ENCODE data around the gene COG6. TPM values are rescaled to one million over a fixed set of nuclear protein-coding genes. Genes with fewer than 3 reads are reported as not detected.

Gene COG6
- total RNA-seq, 1 donor from 2014 or later, result 24.0 TPM

DNA sequence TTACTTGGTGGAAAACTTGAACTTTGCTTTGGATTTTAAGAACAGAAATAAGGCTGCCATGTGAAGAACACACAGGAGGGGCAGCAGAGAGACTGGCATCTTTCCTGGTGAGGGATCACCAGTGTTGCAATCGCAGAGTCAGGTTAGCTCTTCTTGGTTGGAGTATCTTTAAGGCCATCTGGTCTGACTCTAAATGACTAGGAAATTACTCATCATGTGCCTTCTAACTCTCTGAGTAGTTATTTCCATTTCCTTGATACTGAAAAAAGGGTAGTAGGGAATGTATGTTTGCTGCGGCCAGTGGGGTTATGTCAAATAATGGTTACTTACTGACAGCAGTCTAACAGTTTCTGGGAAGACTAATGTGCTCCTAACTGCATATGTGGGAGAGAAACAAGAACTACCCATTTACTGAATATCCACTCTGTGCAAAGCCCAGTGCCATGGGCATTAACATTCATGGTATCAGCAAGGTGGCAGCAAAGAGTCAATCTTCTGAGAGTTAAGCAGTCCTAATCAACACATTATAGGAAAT, 122.1 kb downstream of the COG6 start:
- Histone ChIP-seq H3K27me3 (ENCODE audit: control insufficient read depth in 3 of 3, insufficient read depth in 3 of 3, low read length in 3 of 3) (no peaks in the 10 kb centered on the region), H3K4me3 (ENCODE audit: low read length in 3 of 3) (no peak overlapping the region), H3K9ac (ENCODE audit: low read depth in 1 of 3, low read length in 3 of 3) (no peak overlapping the region), H3K27ac (ENCODE audit: low read depth, low read length) (no peak overlapping the region), H3K9me3 (ENCODE audit: control insufficient read depth in 3 of 3, low read length in 3 of 3) (no peaks in the 10 kb centered on the region), H3K36me3 (ENCODE audit: control insufficient read depth in 3 of 3, insufficient read depth in 3 of 3, low read length in 3 of 3) (no peaks in the 10 kb centered on the region), H3K4me1 (ENCODE audit: control insufficient read depth in 3 of 3, insufficient read depth in 3 of 3, low read length in 3 of 3) (no peaks in the 10 kb centered on the region)

DNA sequence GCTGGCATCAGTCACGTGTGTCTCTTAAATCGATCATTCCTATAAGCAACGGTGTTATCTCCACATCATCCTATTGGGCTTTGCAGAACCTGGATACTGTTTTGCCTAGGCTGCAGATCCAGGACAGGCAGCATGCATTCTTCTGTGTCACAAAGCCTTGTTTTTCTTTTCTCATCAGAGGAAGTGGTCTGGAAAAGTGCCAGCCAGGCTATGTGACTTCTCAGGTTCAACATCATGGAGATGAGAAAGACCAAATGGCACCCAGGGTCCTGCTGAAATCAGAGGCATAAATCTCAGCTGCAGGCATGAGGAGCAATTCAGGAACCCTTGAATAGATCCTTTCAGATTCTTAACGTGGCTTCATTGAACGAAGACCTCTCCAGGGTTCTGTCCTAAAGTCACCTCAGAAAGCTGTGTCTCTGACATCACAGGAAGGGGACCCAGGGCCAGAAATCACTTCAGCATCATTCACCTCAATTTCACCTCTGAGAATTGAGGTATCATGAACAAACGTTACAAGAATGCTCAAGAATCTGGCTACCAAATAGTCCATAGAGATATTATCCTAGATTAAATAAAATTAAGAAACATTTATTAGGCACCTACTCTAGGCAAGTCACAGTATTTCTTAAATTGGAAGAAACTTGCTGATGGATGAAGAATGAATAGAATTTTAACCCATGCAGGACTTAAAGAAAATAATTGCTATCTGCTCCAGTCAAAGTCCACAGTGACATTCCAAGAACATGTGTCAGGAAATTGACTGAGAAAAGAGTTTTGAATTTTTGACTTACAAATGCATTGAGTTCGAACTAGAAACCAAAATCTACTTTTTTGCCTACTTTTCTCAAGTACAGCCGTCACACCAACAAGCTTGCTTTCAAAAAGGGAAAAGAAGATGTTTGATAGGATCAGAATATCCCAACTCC, 124.1 kb downstream of the COG6 start:
- Histone ChIP-seq H3K4me1 (ENCODE audit: control insufficient read depth in 3 of 3, insufficient read depth in 3 of 3, low read length in 3 of 3) (no peaks in the 10 kb centered on the region), H3K9me3 (ENCODE audit: control insufficient read depth in 3 of 3, low read length in 3 of 3) (no peaks in the 10 kb centered on the region), H3K27ac (ENCODE audit: low read depth, low read length) (no peak overlapping the region), H3K9ac (ENCODE audit: low read depth in 1 of 3, low read length in 3 of 3) (no peak overlapping the region), H3K36me3 (ENCODE audit: control insufficient read depth in 3 of 3, insufficient read depth in 3 of 3, low read length in 3 of 3) (no peaks in the 10 kb centered on the region), H3K4me3 (ENCODE audit: low read length in 3 of 3) (no peak overlapping the region), H3K27me3 (ENCODE audit: control insufficient read depth in 3 of 3, insufficient read depth in 3 of 3, low read length in 3 of 3) (no peaks in the 10 kb centered on the region)

DNA sequence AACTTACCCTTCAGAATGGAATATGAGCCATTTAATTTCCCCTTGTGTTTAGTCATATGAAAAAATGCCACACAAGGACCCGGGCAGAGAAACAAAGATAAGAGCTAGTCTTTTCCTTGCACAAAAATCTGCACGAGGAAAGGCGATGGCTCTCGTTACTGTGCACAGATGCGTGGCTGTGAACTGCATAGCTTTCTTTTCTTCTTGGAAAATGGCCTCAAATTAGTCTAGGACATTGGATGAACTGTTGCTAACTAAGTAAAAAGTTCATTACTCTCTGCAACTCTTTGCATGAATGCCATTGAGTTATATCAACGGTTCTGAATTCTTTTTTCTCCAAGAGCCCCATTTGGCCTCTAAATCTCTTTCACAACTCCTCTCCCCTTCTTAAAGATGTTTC, 125.2 kb downstream of the COG6 start:
- no peaks in the 10 kb centered on the region for H3K27me3 ChIP-seq (ENCODE audit: control insufficient read depth in 3 of 3, insufficient read depth in 3 of 3, low read length in 3 of 3)
- H3K36me3 ChIP-seq (ENCODE audit: control insufficient read depth in 3 of 3, insufficient read depth in 3 of 3, low read length in 3 of 3), result no peaks in the 10 kb centered on the region
- H3K4me1 ChIP-seq (ENCODE audit: control insufficient read depth in 3 of 3, insufficient read depth in 3 of 3, low read length in 3 of 3), result no peaks in the 10 kb centered on the region
- no peak overlapping the region for H3K9ac ChIP-seq (ENCODE audit: low read depth in 1 of 3, low read length in 3 of 3)
- no peaks in the 10 kb centered on the region for H3K9me3 ChIP-seq (ENCODE audit: control insufficient read depth in 3 of 3, low read length in 3 of 3)
- no peak overlapping the region for H3K4me3 ChIP-seq (ENCODE audit: low read length in 3 of 3)
- no peak overlapping the region for H3K27ac ChIP-seq (ENCODE audit: low read depth, low read length)

DNA sequence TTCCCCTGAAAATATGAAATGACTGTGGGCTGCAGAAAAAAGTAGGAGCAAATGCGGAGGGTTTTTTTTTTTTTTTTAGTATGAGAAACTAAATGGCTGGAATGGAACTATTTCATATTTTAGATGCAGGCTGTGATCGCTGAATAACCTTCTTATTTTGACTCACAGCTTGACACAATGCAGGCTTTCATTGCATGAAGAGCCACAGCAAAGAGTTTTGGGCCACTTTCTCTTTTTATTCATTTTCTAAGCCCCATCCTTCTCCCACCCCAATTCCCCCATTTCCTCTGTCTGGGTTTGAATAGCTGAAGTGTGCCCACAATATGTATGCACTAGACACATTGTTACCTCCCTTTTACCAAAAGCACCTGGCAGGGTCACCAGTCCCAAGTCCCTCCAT, 125.9 kb downstream of the COG6 start:
- H3K9me3 ChIP-seq (ENCODE audit: control insufficient read depth in 3 of 3, low read length in 3 of 3), result no peaks in the 10 kb centered on the region
- H3K36me3 ChIP-seq (ENCODE audit: control insufficient read depth in 3 of 3, insufficient read depth in 3 of 3, low read length in 3 of 3), result no peaks in the 10 kb centered on the region
- H3K4me1 ChIP-seq (ENCODE audit: control insufficient read depth in 3 of 3, insufficient read depth in 3 of 3, low read length in 3 of 3), result no peaks in the 10 kb centered on the region
- no peak overlapping the region for H3K9ac ChIP-seq (ENCODE audit: low read depth in 1 of 3, low read length in 3 of 3)
- no peaks in the 10 kb centered on the region for H3K27me3 ChIP-seq (ENCODE audit: control insufficient read depth in 3 of 3, insufficient read depth in 3 of 3, low read length in 3 of 3)
- H3K27ac ChIP-seq (ENCODE audit: low read depth, low read length), result no peak overlapping the region
- H3K4me3 ChIP-seq (ENCODE audit: low read length in 3 of 3), result no peak overlapping the region

DNA sequence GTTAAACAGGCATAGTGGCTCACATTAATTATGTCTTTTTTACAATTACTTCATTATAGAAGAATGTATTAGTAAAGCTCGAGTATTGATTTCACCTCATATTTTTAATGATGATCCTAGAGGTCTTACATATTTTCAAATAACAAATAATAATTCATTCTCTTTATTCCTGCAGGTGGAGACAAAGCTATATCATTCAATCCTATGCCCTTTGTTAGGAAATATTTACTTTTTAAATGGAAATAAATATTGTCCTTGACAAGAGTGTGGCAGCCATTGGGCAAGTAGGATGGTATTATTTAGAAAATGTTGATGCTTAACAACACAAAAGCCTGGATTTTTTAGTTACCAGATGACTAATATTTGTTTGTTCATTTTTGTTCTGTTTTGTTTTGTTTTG, 127.6 kb downstream of the COG6 start:
- Histone ChIP-seq H3K4me3 (ENCODE audit: low read length in 3 of 3) (no peak overlapping the region), H3K4me1 (ENCODE audit: control insufficient read depth in 3 of 3, insufficient read depth in 3 of 3, low read length in 3 of 3) (peaks cover 0 to 2% (median 0%) of the 10 kb centered on the region in 3 donors), H3K9ac (ENCODE audit: low read depth in 1 of 3, low read length in 3 of 3) (no peak overlapping the region), H3K27ac (ENCODE audit: low read depth, low read length) (no peak overlapping the region), H3K36me3 (ENCODE audit: control insufficient read depth in 3 of 3, insufficient read depth in 3 of 3, low read length in 3 of 3) (no peaks in the 10 kb centered on the region), H3K27me3 (ENCODE audit: control insufficient read depth in 3 of 3, insufficient read depth in 3 of 3, low read length in 3 of 3) (no peaks in the 10 kb centered on the region), H3K9me3 (ENCODE audit: control insufficient read depth in 3 of 3, low read length in 3 of 3) (no peaks in the 10 kb centered on the region)

DNA sequence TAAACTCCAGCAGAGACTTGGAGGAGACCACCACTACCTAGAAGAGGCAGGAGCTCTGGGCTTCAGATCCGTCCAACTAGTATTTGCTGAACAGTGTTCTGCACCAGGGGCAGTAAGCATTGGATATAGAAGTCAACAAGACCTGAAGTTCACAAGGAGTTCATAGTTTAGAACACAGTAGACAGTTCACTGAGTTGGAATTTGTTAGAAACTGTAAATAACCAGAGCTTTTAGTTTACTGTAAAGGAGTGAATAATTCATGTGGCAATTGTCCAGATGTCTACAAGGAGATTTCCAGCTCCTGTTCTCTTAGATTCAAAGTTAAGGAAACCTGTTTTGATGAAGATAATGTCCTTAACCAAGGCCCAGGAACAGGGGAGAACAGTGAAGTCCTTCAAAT, 128.9 kb downstream of the COG6 start:
- Histone ChIP-seq H3K9me3 (ENCODE audit: control insufficient read depth in 3 of 3, low read length in 3 of 3) (no peaks in the 10 kb centered on the region), H3K36me3 (ENCODE audit: control insufficient read depth in 3 of 3, insufficient read depth in 3 of 3, low read length in 3 of 3) (no peaks in the 10 kb centered on the region), H3K4me3 (ENCODE audit: low read length in 3 of 3) (no peak overlapping the region)

DNA sequence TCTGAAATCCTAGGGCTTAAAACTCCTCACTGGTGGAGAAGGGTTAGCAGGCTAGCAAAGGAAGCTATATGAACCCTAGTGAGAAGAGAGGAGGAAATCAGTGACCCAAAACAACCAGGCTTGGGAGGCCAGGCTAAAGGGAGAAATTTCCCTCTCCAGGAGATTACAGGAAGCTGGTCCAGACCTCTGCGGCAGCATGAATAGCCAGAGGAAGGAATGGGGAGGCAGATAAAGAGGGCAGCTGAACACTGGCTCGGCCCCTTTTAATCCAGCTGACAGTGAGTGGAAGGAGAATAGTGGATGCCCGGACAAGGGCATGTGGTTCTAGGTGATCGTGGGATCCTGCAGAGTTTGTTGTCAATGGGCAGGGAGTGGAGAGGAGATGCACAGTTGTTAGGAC, 130.6 kb downstream of the COG6 start:
- no peak overlapping the region for H3K9ac ChIP-seq (ENCODE audit: low read depth in 1 of 3, low read length in 3 of 3)
- peaks cover 0 to 2% (median 0%) of the 10 kb centered on the region in 3 donors for H3K4me1 ChIP-seq (ENCODE audit: control insufficient read depth in 3 of 3, insufficient read depth in 3 of 3, low read length in 3 of 3)
- H3K9me3 ChIP-seq (ENCODE audit: control insufficient read depth in 3 of 3, low read length in 3 of 3), result no peaks in the 10 kb centered on the region
- no peak overlapping the region for H3K4me3 ChIP-seq (ENCODE audit: low read length in 3 of 3)
- H3K27me3 ChIP-seq (ENCODE audit: control insufficient read depth in 3 of 3, insufficient read depth in 3 of 3, low read length in 3 of 3), result no peaks in the 10 kb centered on the region
- H3K27ac ChIP-seq (ENCODE audit: low read depth, low read length), result no peak overlapping the region
- no peaks in the 10 kb centered on the region for H3K36me3 ChIP-seq (ENCODE audit: control insufficient read depth in 3 of 3, insufficient read depth in 3 of 3, low read length in 3 of 3)

More for the DNA sequence above, 128.9 kb downstream of the COG6 start:
- Histone ChIP-seq H3K27ac (ENCODE audit: low read depth, low read length) (no peak overlapping the region), H3K4me1 (ENCODE audit: control insufficient read depth in 3 of 3, insufficient read depth in 3 of 3, low read length in 3 of 3) (peaks cover 0 to 2% (median 0%) of the 10 kb centered on the region in 3 donors), H3K9ac (ENCODE audit: low read depth in 1 of 3, low read length in 3 of 3) (no peak overlapping the region), H3K27me3 (ENCODE audit: control insufficient read depth in 3 of 3, insufficient read depth in 3 of 3, low read length in 3 of 3) (no peaks in the 10 kb centered on the region)

DNA sequence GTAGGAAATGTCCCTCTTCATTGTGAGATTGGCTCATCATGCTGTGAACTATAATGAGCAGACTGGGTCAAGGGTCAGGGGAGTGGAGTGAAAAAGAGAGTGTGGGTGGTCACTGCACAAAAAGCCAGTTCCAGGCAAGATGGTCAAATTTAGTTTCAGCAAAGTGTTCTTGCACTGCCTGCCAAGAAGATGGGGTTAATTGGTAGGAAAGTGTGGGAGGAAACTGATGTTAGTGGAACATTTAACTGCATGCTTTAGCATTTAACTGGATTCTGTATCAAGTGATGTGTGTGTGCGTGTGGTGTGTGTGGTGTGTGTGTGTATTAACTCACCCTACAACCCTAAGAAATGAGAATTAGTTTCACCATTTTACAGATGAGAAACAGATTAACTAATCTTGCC, 131.6 kb downstream of the COG6 start:
- H3K27ac ChIP-seq (ENCODE audit: low read depth, low read length), result no peak overlapping the region

DNA sequence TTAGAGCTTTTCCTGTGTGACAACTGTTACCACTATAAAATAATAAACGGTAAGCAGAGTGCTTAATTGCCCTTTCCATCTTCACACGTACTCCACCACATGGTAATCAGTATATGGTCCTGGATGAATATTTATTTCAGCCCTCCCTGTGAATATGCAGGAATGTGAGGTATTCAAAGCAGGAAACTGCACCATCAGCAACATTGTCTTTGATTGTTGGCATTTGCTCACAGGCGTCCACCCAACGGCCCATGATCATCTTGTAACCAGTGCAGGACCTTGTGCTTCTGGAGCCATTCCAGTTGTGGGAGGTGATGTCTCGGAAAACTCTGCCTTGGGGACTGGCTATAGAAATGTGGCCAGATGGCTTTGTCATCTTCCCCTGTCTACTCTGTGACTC, 132.6 kb downstream of the COG6 start:
- Histone ChIP-seq H3K27me3 (ENCODE audit: control insufficient read depth in 3 of 3, insufficient read depth in 3 of 3, low read length in 3 of 3) (no peaks in the 10 kb centered on the region), H3K4me1 (ENCODE audit: control insufficient read depth in 3 of 3, insufficient read depth in 3 of 3, low read length in 3 of 3) (peaks cover 0 to 2% (median 0%) of the 10 kb centered on the region in 3 donors), H3K9me3 (ENCODE audit: control insufficient read depth in 3 of 3, low read length in 3 of 3) (no peaks in the 10 kb centered on the region), H3K4me3 (ENCODE audit: low read length in 3 of 3) (no peak overlapping the region), H3K36me3 (ENCODE audit: control insufficient read depth in 3 of 3, insufficient read depth in 3 of 3, low read length in 3 of 3) (no peaks in the 10 kb centered on the region), H3K9ac (ENCODE audit: low read depth in 1 of 3, low read length in 3 of 3) (no peak overlapping the region), H3K27ac (ENCODE audit: low read depth, low read length) (no peak overlapping the region)

More for the DNA sequence above, 131.6 kb downstream of the COG6 start:
- Histone ChIP-seq H3K9ac (ENCODE audit: low read depth in 1 of 3, low read length in 3 of 3) (no peak overlapping the region), H3K9me3 (ENCODE audit: control insufficient read depth in 3 of 3, low read length in 3 of 3) (no peaks in the 10 kb centered on the region), H3K4me1 (ENCODE audit: control insufficient read depth in 3 of 3, insufficient read depth in 3 of 3, low read length in 3 of 3) (peaks cover 0 to 2% (median 0%) of the 10 kb centered on the region in 3 donors), H3K4me3 (ENCODE audit: low read length in 3 of 3) (no peak overlapping the region), H3K27me3 (ENCODE audit: control insufficient read depth in 3 of 3, insufficient read depth in 3 of 3, low read length in 3 of 3) (no peaks in the 10 kb centered on the region), H3K36me3 (ENCODE audit: control insufficient read depth in 3 of 3, insufficient read depth in 3 of 3, low read length in 3 of 3) (no peaks in the 10 kb centered on the region)

DNA sequence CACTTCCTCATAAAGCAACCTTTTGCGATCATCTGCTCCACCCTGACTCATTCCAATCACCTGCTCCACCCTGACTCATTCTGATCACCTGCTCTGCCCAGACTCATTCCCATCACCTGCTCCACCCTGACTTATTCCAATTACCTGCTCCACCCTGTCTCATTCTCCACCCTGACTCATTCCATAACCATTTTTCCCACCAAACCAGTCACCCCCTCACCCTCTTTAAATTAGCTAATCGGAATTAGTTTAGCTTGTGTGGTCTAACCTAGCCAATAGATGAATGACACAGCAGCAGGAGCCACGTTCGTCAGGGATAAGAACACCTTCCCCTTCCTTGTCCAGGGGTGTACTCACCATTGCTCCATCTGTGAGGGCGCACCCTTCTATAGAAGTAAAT, 134.0 kb downstream of the COG6 start:
- H3K36me3 ChIP-seq (ENCODE audit: control insufficient read depth in 3 of 3, insufficient read depth in 3 of 3, low read length in 3 of 3), result no peaks in the 10 kb centered on the region
- H3K4me3 ChIP-seq (ENCODE audit: low read length in 3 of 3), result no peak overlapping the region
- H3K27me3 ChIP-seq (ENCODE audit: control insufficient read depth in 3 of 3, insufficient read depth in 3 of 3, low read length in 3 of 3), result no peaks in the 10 kb centered on the region
- H3K9ac ChIP-seq (ENCODE audit: low read depth in 1 of 3, low read length in 3 of 3), result no peak overlapping the region
- peaks cover 0 to 4% (median 0%) of the 10 kb centered on the region in 3 donors for H3K9me3 ChIP-seq (ENCODE audit: control insufficient read depth in 3 of 3, low read length in 3 of 3)
- peaks cover 0 to 2% (median 0%) of the 10 kb centered on the region in 3 donors for H3K4me1 ChIP-seq (ENCODE audit: control insufficient read depth in 3 of 3, insufficient read depth in 3 of 3, low read length in 3 of 3)
- H3K27ac ChIP-seq (ENCODE audit: low read depth, low read length), result no peak overlapping the region
